Stimulated activated CD8-positive, alpha-beta memory T cell treated with anti-CD3 and anti-CD28 coated beads, Interleukin-4, amount 100 ng/mL, for 48 hours (primary cell): Measurements from ENCODE around the gene YIPF1.
"Not testable (repeated sequence)": the region's sequence is repeated elsewhere in the genome, so short reads cannot be mapped to it uniquely, and the experiment has no call there.

Experiments used
- DNase-seq: peaks from one replicate; pipeline ENCODE4 v3.0.0-alpha.2; 2020

The YIPF1 gene

DNA sequence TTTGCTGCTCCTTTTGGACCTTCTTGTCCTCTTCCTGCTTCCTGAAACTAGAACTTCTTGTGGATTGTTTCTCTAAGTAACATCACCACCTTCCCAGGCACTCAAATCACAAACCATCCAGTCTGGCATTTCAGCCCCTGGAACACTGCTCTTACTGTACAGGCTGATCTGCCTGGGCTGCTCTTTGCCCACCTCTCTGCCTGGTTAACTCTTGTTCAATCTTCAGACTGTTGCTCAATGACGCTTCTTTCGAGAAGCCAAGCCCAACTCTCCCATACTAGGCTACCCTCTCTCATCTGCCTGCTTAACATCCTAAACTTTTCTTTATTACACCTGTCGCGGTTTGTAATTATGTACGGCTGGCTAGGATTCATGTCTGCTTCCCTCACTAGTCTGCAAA lies 5.0 kb upstream of the YIPF1 start:
- no peak for DNase-seq

DNA sequence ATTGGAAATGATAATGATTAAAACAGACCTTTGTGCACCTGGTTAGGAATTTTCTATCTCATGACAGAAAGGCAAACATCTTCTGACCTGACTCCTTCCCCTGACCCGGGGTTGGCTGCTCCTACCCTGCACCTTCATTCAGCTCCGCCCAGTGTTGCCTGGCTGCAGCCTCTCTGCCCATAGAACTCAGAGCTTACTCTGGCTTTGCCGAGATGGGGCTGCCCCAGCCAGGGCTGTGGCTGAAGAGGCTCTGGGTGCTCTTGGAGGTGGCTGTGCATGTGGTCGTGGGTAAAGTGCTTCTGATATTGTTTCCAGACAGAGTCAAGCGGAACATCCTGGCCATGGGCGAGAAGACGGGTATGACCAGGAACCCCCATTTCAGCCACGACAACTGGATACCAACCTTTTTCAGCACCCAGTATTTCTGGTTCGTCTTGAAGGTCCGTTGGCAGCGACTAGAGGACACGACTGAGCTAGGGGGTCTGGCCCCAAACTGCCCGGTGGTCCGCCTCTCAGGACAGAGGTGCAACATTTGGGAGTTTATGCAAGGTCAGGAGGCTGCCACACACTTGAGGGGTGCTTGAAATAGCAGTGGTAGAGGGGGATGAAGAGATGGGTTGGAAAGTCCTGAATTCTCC lies 4.5 kb upstream of the YIPF1 start, which contains the start of gene DIO1:
Gene DIO1 (plus strand): TSS at position 189 of the 638 bp plus-strand sequence. CDS start 24 bp downstream, at position 213.
- no peak for DNase-seq

DNA sequence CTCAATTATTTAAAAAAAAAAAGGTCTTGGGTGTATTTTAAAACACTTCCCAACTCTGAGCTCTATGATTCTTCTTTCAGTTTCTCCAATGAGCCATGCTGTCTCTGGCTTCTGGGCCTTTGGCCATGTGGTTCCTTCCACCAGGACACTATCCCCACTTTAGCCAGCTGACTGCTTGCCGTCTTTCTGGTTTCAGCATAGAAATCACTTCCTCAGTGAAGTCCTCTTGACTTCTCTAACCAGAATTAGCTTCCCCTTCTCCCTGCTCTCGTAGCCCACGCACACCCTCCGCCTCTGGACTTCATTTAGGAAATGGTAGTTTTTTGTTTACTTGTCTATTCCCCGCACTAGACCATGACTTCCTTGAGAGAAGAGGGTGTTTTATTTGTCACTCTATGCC lies 3.3 kb upstream of the YIPF1 start:
- DNase-seq, result no peak

DNA sequence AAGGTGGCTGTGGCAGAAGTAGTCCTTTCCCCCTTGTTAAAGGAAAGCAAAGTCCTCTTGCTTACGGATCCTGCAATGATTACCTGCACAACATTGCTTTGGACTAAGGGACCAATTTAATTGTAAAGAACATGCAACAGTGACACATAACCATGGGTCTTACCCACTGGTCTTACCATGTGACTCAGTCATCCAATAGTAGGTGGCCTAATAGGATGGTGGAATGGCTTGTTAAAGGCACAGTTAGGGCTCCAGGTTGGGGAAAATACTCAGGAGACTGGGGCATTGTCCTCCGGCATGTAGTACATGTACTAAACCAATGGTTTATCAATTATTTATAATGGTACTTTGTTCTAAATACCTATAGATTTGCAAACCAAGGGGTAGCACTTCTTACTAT lies 2.1 kb upstream of the YIPF1 start:
- DNase-seq, result no peak

DNA sequence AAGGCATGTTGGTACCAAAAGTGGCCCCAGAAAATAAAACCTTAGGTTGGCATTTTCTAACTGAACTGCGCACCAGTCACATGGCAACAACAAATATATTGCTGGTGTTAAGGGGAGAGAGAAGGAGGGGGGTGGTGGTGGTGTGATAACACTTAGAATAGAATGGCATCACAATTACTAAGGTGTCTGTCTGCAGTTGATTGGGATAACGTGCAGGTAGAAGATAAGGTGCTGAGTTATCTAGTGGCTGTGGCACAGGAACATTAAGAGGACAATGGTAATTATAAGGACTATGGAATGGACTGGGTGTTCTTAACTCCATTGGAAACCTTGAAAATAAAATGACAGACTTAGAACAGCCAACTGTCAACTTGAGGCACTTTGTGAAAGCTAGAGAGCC lies 1.4 kb upstream of the YIPF1 start:
- no peak for DNase-seq

DNA sequence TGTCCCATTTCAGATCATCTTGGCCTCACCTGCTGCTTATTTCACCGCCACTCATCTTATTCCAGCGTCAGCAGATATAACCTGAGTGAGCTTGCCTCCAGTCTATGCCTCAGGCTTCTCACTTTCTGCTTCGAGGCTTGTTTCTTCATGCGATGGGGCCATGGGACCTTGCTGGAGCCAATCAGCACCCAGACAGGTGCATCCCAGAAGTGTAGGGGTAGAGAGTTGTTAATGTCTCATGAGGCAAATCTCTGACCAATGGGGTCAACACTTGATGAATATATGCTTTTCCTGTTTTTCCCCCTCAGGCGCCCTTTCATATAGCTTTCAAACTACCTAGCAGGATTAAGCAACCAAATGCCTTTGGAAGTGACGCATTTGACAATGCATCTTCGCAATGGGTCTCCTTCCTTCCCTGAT lies 935 bp upstream of the YIPF1 start:
- DNase-seq, result peak; percentile 39

DNA sequence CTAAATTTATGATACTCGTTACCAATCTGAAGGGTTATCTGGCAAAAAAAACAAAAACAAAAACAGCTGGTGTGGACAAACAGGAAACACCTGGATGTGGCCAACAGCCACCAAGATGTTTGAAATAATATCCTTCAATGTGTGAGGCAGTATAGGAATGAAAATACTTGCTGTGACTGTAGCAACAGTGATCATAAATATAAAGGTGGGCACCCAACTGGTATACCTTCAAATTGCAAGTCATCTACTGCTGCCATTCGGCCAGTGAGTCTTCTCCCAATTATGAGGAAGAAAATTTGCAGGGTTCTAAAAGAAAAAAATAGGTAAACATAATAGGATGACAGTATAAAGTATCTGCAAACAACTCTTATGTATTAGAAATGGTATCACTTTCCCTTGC lies 916 bp downstream of the YIPF1 start:
- no peak for DNase-seq

DNA sequence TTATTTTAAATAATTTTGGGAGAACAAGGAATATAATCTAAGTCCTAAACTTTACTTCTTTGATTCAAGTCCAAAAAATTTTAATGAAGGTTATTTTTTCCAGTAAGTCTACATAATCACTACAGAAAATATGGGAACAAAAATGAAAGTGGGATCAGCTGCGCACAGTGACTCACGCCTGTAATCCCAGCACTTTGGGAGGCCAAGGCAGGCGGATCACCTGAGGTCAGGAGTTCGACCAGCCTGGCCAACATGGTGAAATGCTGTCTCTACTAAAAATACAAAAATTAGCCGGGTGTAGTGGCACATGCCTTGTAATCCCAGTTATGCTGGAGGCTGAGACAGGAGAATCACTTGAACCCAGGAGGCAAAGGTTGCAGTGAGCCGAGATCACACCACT lies 6.0 kb downstream of the YIPF1 start:
- DNase-seq, result not testable (repeated sequence)

DNA sequence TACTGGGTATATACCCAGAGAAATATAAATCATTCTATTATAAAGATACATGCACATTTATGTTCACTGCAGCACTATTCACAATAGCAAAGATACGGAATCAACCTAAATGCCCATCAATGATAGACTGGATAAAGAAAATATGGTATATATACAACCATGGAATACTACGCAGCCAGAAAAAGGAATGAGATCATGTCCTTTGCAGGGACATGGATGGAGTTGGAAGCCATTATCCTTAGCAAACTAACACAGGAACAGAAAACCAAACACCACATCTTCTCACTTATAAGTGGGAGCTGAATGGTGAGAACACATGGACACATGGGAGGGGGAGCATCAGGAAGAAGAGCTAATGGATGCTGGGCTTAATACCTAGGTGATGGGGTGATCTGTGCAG lies 7.7 kb downstream of the YIPF1 start:
- DNase-seq, result not testable (repeated sequence)

DNA sequence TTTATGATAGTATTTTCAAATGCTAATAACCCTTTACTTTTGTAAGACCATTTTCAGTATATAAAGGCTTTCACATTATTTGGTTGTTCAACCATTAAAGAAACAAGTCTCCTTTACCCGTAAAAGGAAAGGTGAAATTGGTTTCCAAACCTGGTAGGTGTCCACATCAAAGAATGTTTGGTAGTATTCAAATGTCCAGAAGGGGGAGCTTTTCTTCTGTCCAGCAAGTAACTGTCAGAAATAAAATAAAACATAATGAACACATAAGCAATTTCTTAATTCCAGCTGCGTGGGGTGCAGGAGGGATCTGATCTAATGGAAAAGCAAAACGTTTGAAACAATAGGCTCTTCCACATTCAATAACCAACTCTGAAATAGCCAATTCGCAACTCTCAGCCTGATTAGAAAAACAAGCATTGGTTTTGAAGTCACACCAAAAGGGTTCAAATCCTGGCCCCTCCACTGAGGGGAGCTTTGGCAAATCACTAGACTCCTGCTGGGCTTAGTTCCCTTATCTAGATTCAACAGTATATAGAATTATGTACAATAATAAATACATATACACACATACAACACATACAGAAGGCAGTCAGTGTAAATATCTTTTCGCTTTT lies 11.0 kb downstream of the YIPF1 start:
- no peak for DNase-seq

DNA sequence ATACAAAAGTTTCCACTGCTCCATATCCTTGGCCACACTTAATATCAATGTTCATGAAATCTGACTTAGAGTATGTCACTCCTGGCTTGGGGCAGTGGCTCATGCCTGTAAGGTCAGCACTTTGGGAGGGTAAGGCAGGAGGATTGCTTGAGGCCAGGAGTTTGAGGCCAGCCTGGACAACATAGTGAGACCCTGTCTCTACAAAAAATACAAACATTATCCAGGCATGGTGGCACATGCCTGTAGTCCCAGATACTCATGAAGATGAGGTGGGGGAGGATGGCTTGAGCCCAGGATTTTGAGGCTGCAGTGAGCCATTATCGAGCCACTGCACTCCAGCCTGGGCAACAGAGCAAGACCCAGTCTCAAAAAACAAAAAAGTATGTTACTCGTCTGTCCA lies 14.4 kb downstream of the YIPF1 start:
- not testable (repeated sequence) for DNase-seq

DNA sequence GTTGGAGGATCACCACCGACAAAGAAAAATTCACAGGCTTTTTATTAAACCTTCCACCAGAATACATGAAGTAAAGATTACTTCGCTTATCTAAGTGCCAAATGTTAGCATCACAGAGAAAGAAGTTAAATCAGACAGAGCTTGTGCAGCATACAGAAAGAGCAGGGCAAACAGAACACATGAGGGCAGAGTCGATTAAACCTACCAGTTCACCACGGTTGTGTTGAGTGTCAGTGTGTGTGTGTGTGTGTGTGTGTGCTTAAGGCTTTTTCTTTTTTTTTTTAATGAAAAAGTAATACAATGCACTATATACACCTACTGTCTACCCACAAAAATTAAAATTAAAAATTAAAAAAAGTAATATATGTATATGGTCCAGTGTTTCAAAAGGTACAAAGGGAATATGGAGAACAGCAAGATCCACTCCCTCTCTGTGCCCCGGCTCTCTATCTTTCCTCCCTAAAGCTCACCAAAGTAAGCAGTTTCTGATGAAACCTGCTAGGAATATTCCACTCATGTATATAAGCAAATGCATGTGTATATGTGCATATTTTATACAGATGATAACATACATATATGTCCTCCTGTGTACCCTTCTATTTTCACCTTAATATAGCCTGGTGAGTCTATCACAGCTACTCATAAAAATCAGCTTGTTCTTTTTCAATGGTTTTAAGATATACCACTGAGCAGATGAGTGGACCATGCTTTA lies 17.7 kb downstream of the YIPF1 start:
- no peak for DNase-seq

DNA sequence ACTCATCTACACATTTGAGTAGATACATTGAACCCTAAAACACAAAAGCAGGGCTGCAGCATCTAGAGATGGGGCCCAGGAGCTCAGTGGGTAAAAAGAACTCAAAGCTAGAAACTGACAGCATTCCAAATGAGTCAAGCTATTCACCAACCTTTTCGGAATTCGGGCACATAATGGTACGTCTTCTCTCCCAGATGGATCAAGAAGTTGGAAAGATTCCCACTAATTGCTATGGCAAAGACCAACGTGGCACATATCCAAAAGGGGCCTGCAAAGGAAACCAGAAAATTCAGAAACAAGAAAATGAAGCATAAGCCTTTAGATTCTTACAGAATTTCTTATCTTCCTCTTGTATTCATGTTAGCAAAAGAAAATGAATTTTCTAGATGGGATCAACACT lies 18.4 kb downstream of the YIPF1 start:
- DNase-seq, result no peak

DNA sequence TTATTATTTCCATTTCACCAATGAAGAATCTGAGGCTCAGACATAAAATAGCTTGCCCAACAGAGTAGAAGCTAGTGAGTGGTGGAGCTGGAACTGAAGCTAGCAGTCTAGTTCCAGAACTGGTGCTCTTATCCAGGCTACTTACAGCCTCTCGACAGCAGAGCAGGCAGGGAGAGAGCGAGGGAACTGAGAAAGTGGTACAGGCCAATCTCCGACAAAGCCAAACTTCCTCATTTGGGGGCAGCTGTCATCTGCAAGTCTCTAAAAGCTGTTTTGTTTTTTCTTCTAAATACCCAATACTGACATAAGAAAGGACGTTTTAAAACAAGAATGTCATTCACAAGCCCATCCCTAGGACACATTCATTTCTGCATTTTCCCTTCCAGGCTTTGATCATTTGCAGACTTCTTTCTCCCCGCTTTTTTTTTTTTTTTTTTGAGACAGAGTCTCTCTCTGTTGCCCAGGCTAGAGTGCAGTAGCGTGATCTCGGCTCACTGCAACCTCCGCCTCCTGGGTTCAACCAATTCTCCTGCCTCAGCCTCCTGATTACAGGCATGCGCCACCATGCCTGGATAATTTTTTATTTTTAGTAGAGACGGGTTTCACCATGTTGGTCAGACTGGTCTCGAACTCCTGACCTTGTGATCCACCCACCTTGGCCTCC lies 20.0 kb downstream of the YIPF1 start:
- no peak for DNase-seq

DNA sequence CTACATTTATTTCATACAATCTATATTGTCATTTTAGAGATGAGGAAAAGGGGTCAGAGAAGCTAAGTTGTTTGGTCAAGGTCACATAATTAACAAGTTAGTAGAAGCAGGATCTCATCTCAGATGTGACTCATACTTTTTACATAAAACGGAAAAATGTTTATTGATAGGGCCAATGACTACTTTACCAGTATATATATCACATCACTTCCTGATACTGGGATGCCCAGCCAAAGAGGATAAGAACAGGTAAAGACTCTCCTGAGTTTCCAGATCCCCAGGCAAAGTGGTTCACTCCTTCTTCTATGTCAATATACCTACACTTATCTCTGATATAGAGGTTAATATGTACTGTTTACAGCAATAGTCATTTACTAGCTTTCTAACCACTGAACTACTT lies 21.0 kb downstream of the YIPF1 start:
- no peak for DNase-seq

DNA sequence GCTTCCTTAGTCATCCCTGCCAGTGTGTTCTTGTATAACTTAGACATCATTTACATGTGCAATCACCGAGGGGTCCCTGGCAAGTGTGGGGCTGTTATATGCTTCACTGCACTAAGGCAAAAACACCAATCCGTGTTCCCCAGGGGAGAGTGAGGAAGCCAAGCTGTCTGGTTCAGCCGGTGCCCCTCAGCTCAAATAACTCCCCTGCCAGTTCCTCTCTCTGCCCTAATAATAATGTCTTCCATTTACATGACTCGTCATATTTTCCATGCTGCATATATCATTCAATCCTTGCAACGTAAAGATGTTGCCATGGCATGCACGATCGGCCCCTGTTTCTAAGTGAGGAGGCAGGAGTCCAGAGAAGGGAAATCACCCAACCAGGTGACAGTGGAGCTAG lies 27.1 kb downstream of the YIPF1 start:
- no peak for DNase-seq

DNA sequence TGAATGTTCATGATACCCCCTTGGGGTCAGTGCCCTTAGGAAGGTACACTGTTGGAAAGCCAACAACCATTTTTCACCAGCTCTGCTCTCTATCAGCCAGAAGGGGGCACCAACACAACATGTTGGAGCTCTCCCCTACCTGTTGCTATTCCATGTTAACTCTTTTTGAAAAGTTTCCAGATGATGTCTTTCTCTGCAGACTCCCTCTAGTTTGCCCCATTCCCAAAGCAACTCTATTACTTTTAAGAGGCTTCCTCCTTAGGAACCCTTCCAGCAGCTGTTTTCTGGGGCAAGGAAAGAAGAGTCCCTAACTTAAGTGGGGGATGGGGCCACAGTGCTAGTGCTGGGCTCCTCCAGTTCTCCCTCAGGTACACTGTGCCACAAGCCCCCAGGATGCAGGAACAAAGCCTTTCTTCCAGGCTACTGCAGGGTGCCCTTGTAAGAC lies 28.6 kb downstream of the YIPF1 start:
- peak; percentile 50 for DNase-seq

DNA sequence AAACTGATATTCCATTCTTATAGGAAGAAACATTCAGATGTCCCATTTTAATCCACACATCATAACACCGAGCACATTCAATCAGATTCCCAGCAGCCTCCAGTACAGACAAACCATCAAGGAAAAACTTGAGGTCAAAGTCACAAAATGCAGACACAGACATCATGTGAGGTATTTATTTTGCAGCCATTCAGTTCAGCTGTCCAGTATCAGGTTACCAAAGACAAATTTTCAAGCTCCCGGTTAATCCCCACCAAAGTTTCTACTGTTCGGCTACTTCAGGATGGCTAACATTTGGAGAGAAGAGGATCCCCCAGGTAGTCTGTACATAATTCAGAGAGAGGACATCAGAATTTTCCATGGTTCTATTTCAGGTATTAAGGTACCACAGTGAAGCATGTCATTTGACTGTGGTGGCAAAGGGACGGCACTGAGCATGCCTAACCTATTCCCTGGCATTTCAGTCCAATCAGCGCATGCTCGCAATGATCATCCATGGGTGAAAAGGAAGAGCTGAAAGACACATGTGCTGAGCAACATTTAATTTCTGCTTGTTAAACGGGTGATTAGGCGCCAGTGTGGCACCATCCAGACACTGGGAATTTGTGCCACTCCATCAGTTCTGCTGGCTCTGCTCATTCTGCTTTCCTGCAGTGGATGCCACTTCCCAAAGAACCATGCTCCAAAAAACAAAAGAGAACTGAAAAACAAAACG lies 37.9 kb downstream of the YIPF1 start:
- no peak for DNase-seq

DNA sequence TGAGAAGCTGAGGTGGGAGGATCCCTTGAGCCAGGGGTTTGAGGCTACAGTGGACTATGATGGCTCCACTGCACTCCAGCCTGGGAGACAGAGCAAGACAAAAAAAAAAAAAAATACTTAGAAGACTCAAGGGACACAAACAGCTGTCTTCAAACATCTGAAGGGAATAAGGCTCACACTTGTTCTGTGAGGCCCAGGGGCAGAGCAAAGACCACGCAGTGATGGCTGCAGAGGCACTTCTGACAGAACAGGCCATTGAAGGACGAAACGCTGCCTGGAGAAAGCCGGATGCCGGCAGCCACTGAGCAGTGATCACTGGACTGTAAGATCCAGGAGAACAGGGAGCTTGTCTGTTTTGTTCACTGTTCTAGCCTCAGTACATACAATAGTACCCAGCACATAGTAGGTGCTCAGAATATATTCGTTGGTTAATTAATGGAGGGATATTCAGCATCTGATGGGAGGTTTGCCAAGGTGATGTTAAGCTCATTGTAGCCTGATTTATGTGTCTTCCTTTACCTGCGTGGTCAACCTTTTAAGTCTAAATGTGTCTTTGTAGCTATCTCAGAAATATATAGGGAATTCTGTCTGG lies 39.4 kb downstream of the YIPF1 start:
- no peak for DNase-seq

DNA sequence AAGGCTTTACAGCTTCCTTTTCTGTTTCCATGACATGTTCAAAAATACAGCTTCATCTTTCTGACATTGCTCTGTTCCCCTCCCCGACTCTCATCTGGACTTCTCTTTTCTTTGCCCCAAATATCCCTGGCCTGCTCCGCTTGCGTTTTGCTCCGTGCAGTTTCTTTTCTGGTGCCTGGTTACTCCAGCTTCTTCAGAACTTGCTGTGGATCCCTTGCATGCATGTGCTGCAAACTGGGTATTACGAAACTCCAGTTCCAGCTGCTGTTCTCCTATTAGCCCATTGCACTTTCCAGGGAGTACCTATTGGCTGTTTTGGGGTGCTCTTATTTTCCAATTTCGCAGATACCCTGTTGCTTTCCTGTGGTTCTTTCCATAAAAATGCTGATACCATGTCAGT lies 41.6 kb downstream of the YIPF1 start:
- no peak for DNase-seq

DNA sequence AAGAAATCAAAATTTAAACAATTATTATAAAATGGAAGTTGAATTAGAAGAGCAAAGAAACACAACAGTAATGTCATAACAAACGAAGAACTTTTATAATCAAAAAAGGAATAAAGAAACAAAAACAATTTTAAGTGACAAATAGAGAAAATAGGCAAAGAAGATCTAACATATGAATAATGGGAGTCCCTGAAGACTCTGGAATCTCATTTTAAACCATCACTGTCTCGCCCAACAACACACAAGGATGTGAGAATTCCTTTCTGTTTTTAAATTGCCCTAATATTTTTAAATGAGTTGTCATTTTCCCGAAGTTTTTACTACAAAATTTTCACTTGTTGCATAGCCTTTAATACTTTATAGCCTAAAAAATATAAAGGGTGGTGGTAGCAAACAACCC lies 47.2 kb downstream of the YIPF1 start:
- DNase-seq, result no peak

DNA sequence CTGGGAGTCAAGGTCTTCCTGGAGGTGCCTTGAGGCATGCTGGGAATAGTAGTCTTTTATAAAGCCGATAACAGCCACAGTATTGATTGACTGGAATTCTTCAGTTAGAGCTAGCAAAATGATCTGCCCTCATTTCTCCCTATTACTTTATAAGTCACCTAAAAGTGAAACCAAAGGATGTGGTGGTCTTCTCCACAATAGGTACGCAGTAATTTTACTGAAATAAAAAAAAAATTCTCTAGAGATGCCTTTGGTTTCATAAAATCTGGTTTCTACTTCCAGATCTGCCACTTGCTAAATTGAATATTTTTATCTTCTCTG lies 51.0 kb downstream of the YIPF1 start:
- DNase-seq, result no peak
